HG02870 (cell line): ENCODE results near the gene FAT1.

ENCODE experiments used
- ATAC-seq: cut with Tn5 transposase; IDR thresholded peaks from one replicate; pipeline ENCODE4 v1.9.1; 2021; ENCODE audit warnings: mild to moderate bottlenecking, moderate library complexity; ENCODE audit not compliant: unreplicated experiment

Gene FAT1

GRCh38 chr4:186724864-186725468, 1.3 kb upstream of the FAT1 start:
- no peak for ATAC-seq

DNA sequence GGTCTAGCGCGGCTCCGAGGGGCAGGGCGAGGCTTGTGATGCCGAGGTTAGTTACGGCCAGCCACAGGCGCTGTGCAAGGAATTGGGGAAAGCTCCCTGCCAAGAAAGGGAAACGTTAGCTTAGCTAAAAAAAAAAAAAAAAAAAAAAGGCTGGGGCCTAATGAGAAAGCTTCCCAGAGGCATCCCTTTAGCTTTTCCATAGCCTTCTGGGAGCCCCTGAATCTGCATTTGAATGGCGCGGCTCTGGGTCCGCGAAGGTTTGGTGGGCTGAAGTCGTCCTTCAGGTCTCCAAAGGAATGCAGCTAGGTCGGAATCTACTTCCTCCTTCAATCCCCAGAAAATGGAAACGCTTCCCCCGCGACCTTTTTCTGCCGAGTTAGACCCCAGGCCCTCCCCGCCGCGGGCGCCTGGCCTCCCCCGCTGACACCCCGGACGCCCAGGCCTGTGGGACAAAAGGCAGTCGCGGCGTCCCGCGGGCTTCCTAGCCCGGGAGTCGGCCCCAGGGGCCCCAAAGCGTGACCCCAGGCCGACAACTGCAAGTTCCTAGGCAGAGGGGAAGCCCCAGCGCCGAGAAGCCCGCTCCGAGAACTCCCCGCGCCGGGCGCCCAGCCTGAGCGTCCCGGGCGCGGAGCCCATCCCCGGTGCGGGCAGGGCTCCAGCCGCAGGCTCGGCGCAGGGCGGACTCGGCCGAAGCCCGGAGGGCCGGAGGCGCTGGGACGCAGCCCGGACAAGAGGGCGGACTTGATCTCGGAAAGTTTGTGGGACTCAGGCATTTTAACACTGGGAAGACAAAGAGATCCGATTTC, 605 bp upstream of the FAT1 start:
- no peak for ATAC-seq

- no peak for ATAC-seq
Observed at GRCh38 chr4:186722796-186723291, 812 bp downstream of the FAT1 start.

DNA sequence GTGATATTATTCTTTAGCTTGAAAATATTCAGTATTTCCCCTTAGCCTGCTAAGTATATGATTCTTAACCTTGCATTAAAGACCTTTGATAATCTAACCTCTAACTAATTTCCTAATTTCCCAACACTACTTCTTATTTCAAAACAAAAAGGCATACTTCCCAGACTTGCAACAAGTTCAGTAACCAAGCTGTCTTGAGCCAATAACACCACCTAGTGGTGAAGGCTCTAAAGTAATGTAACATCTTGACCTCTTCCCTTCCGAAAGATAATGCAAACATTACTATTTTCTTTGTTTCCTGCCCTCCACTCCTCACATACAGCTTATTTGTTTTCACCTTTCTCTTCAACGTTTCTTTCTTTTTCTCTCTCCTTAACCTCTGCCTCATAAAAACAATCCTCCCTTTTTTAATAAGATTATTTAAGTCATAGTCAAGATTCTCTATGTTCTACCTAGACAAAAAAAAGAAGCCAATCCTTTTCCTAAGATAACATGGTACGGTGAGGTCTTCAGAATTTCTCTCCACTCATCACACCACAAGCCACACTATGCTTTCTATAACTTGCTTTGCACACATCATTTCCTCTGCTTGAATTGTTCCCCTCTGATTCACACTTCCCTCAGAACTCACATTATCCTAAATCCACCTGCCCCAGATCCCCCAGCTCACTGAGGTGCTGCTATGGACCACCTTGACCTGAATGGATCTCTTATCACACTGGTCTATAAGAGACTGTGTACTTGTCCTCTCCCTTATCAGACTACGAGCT, 3.5 kb downstream of the FAT1 start:
- no peak for ATAC-seq

GRCh38 chr4:186717556-186717955, 6.1 kb downstream of the FAT1 start:
- no peak for ATAC-seq

DNA sequence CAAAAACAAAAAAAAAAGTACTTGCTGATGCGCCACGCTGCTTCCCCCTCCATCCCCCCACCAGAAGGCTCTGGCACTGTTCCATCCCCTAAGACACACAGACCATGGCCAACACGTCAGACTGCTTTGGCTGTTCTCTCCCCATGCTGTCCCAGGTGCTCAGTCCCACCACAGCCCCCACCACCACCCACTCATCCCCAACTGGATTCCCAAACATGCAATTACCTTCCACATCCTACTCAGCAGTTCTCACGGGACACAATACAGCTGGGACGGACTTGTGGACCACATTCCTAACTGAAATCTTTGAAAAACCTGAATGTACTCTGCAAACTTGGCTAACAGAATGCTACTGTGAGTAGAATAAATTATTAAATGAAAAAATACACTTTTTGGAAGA, 8.6 kb downstream of the FAT1 start:
- ATAC-seq = no peak

GRCh38 chr4:186714006-186714675, 9.5 kb downstream of the FAT1 start:
- no peak for ATAC-seq

DNA sequence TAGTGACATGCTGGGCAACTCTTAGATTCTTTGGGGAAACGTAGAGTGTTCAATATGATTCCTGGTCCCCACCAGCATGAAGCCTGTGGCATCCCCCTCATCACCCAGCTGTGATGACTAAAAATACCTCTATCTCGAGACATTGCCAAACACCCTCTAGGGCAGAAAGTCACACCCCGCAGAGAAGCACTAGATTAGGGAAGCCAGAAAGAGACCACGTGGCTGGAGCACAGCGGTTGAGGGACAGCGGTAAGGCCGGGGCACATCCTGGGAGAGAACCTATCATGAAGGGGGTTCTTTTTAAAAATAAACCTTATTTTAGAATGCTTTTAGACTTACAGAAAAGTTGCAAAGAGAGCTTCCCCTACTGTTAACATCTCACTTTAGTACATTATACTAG, 11.0 kb downstream of the FAT1 start:
- ATAC-seq = no peak

DNA sequence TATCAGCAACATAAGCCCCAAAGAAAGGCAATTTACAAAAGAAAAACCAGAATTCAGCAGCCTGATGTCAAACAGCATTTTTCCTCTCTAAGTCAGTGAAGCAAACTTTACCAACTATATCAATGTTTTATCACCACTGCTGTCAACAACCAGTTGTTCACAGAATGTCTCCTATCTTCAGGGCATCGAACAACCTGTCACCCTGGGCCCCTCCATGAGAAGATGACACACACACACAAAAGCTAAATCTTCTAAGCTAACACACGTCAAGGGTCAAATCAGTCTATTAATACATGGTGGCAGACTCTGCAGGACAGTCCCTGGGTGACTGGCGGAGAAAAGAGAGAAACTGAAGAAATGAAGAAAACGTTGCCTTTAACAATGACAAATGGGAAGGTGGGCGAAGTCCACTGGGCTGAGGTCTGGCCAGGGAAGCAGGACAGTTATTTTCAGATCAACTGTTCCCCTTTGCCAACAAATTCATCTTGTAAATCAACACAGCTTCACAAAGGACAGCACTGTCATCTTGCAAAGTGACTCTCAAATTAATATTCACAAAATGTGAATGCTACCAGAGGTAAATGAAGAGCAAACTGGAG, 13.0 kb downstream of the FAT1 start:
- ATAC-seq = no peak

- no peak for ATAC-seq
Observed at GRCh38 chr4:186709517-186709916, 14.1 kb downstream of the FAT1 start.

- ATAC-seq = no peak
Observed at GRCh38 chr4:186708554-186708953, 15.1 kb downstream of the FAT1 start.

- no peak for ATAC-seq
Observed at GRCh38 chr4:186707996-186708395, 15.7 kb downstream of the FAT1 start.

DNA sequence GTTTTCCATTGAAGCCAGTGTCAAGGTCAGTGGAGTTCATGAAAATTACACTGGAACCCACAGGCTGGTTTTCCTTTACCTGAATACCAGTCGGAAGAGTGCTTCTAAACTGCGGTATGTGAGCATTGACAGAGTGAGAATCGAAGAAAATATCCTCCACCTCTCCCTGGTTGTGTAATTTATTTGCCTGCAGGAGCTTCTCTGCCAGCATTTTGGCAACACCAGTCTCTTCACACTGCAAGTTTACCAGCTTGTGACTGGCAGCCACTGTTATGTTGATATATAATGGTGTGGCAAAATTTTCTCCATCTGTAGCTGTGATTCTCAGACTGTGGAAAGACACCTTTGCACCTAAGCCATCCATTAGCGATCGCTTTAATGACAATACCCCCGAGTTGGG, 16.1 kb downstream of the FAT1 start:
- no peak for ATAC-seq

GRCh38 chr4:186704057-186704456, 19.6 kb downstream of the FAT1 start:
- ATAC-seq = no peak

DNA sequence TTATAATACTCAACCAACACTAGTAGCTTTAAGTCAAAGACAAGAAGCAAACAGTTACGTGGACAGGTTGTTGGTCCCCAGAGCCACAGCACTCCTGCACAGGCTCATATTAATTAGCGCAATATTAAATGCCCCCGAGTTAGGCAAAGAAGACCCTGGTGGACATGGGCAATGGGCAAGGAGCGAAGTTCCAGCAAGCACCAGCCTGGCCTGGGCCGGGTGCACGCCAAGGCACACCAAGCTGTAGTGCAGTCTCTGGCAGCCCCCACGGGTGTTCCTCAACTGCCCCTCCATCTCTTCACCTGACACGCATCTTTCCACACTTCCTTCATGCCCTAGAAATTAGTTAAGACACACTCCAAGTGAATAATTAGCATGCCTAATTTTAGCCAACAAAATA, 20.1 kb downstream of the FAT1 start:
- ATAC-seq = no peak

DNA sequence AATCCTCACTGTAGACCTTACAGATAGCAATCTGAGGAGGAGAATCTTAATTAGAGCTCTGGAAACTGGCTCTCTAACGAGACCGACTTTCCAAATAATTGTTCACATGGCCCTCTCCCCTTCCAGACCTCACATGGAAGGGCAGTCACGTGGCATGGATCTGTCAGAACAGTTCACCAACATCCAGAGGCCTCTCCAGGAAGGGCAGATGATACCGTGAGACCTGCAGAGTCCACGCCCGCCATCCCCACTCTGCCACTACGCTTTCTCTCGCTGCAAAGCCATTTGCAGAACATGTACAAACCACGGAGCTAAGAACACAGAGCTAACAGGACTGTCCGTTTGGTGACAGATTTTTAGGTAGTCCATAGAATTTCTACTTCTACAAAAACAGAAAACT, 20.7 kb downstream of the FAT1 start:
- ATAC-seq = no peak

GRCh38 chr4:186702297-186702696, 21.4 kb downstream of the FAT1 start:
- no peak for ATAC-seq

- no peak for ATAC-seq
Observed at GRCh38 chr4:186701788-186702187, 21.9 kb downstream of the FAT1 start.

DNA sequence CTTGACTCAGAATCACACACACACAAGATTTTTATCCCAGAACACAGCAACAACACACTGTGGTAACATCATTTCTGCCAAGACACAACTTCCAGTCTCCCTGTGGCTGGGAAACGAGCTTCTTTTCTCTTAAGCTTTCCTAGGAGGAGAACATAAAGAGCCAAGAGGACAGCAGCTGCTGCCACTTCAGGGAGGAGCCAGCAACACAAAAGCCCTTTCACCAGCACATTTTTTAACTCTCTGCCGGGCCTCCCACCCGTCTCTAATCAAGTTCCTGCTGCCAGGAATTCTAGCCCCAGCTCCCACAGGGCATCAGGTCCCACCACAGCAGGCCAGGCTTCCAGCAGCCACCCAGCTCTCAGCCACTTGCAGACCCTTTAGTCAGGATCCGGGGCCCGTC, 22.4 kb downstream of the FAT1 start:
- ATAC-seq = no peak

GRCh38 chr4:186700746-186701145, 22.9 kb downstream of the FAT1 start:
- ATAC-seq = no peak

DNA sequence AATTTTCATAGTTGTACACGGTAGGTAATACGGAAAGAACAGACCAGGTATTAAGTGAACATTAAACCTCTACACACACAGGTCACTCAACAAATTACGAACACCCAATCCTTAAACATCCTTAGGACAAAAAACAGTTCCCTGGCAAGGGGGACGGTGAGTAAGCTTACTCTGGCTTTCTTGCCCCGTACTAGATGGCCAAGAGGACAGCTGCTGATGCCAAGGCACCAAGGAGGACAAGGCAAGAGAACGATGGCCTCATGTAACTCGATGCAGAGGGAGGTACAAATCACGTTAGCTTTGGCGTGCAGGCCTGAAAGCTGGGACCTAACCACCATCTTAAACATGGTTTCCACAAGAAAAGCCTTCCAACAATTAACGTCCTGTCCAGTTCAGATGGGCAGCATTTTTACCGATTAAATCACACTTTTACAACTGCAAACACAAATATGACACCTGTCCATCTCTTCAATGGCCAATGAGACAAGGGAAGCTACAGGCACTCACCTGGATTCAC, 23.7 kb downstream of the FAT1 start:
- ATAC-seq = no peak
